VCaP (cell line): Measurements from ENCODE around the gene FAF1.

Experiments
- H3K27ac ChIP-seq: fragments of 450-650 bp; 2 replicates; pipeline ENCODE4 v1.5.1; 2017
- TF ChIP-seq, protein P1 (sequence below): fragments of 450-650 bp; conservative IDR thresholded peaks from 2 replicates; pipeline ENCODE4 v1.5.1; 2017; ENCODE audit warnings: mild to moderate bottlenecking, moderate library complexity

The FAF1 gene

DNA sequence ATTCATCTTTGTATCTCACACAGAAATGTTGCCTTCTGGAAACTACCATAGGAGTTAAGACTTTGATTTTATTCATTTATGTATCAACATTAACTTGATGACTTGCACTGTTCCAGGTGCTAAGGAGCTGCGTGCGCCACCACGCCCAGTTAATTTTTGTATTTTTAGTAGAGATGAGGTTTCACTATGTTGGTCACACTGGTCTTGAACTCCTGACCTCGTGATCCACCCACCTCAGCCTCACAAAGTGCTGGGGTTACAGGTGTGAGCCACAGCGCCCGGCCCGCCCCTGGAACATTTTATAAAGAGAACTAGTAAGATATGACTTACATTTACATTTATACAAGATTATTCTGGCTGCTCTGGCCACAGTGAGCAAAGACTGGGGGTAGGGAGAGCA is 252.2 kb downstream of the FAF1 start:
- no peak overlapping the region for H3K27ac ChIP-seq
- TF ChIP-seq, protein P1, sequence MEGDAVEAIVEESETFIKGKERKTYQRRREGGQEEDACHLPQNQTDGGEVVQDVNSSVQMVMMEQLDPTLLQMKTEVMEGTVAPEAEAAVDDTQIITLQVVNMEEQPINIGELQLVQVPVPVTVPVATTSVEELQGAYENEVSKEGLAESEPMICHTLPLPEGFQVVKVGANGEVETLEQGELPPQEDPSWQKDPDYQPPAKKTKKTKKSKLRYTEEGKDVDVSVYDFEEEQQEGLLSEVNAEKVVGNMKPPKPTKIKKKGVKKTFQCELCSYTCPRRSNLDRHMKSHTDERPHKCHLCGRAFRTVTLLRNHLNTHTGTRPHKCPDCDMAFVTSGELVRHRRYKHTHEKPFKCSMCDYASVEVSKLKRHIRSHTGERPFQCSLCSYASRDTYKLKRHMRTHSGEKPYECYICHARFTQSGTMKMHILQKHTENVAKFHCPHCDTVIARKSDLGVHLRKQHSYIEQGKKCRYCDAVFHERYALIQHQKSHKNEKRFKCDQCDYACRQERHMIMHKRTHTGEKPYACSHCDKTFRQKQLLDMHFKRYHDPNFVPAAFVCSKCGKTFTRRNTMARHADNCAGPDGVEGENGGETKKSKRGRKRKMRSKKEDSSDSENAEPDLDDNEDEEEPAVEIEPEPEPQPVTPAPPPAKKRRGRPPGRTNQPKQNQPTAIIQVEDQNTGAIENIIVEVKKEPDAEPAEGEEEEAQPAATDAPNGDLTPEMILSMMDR, result no peak

DNA sequence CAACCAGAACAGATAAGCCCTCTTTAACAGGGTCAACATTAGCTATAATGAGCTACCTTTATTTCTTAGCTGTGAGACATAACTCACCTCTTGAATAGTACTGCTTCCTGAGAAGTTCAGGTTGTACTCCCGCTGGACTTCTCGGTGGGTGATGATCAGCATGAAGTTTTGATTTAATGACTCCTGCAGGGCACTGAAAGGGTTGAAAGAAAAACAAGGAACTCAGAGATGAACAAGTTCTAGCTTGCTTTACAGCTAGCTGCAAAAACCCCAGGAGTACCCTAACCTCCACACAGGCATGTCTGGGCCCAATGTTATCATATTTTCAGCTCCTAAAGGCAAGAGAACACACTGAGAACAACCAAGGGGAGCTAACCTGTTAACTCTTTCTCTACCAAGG is 254.4 kb downstream of the FAF1 start:
- TF ChIP-seq, protein P1, result no peak
- no peak overlapping the region for H3K27ac ChIP-seq

DNA sequence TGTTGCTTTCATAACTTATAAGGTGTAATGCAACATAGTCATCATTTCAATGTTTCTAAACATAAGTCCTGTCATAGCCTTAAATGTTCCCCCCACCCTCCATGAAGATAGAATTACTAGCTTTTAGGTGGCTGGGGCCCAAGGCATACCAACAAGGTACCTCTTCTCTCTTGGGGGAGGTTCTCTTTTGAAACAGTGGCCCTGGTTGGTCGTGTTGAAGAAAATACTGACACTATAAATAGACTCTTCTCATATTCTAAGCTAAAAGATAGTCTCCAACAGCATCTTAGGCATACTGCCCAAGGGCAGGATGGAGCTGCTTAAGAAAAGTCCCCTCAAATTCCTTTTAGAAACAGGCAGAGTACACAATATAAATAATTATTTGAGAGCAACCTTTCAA is 255.0 kb downstream of the FAF1 start:
- TF ChIP-seq, protein P1, result no peak
- no peak overlapping the region for H3K27ac ChIP-seq

DNA sequence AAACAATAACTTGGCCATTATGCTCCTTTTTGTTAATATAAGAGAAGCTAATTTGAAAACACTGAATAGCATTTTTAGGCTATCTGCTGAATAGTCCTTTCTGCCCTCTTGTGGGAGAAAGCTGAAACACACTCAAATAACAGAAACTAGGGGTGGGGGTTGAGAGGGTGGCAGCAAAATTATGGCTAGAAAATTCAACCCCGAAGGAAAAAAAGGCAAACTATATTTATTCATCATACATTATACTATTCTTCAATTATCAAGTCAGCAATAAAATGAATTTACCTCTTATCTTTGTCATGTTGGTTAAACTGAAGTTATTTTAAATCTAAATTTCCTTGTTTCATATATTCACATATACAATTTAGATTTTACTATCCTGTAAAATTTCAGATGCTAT is 255.9 kb downstream of the FAF1 start:
- TF ChIP-seq, protein P1, result peak; percentile 87
- H3K27ac ChIP-seq, result no peak overlapping the region

DNA sequence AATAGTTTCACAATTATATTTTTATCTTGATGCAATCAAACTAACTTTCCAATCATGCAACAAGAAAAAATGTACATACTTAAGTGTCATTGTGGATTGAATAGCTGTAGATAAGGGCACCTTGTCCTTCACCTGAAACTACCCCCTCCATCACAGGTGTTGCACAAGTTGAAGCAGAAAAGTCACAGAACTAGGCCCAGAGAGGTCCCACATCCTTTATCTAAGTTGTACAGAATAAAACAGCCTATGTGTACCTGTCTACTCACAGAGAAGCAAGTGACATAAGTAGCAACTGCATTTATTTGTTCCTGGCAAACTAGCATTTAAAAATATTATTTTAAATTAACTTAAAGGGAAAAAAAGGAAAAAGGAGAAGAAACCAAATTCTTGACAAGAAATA is 256.8 kb downstream of the FAF1 start:
- TF ChIP-seq, protein P1, result no peak
- H3K27ac ChIP-seq, result peak overlapping the region; percentile 62; the same call in 1 of the 2 replicates

DNA sequence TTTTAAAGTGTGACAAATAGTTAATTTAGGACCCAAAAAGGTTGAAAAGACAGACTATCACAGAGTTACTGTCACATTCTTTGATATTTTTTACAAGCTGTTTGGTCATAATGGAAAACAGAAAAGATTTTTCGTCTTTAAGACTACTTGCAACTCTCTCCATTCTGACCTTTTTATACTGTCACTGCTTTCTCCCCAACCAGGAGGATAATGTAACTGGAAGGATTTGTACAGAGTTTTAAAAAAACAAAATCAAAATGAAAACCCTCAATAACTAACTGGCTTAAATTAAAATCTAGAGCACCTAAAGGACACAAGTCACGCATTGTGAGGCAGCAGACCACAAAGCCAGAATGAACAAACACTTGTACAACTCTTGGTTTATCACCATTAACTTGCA is 257.7 kb downstream of the FAF1 start:
- peak overlapping the region; percentile 62 for H3K27ac ChIP-seq
- TF ChIP-seq, protein P1, result no peak

DNA sequence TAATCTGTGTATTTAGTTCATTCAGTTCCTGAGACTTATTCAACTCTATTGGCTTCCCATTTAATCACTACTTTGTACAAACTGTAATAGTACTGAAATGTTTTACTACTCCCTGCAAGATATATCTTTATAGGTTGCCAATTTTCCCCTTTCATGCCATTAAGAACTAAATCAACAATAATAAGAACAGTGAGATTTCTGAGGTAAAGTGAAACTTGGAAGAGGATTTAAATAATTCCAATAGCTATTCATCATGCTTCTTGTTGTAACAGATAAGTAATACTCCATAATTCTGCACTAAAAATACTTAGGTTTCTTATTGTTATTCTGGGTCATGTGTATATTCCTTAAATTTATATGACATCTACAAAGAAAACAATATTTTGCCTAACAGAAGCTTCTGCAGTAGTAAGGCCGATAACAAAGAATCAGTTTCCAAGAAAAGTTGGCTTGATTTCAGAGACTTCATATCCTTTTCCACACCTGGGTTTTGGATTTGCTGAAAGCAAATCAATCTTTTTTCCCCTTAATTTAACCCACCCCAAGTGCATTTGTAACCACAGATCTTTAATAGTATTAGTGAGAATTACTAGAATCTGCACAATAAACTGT is 258.3 kb downstream of the FAF1 start:
- H3K27ac ChIP-seq, result peak overlapping the region; percentile 62
- TF ChIP-seq, protein P1, result no peak
